ENCODE data around the gene AK1. TPM values are rescaled to one million over a fixed set of nuclear protein-coding genes. Genes with fewer than 3 reads are reported as not detected.

The AK1 gene
- total RNA-seq, 1 experiment from 2014 or later: 34.4 TPM

- TF ChIP-seq FOXP4 (CRISPR knock-in tag; IDR thresholded peaks at IDR 0.05): 0 out of 2 replicates have a peak, but pooled peaks have one; percentile 28
- TF ChIP-seq NFYB (CRISPR knock-in tag; conservative IDR thresholded peaks at IDR 0.05; ENCODE audit: low read depth): no peak
- 0 out of 2 replicates have a peak, but pooled peaks have one; percentile 24 for TF ChIP-seq ZBTB43 (CRISPR knock-in tag; IDR thresholded peaks at IDR 0.05)
- TF ChIP-seq ZNF263 (CRISPR knock-in tag; IDR thresholded peaks at IDR 0.05; ENCODE audit: low read depth): peak; percentile 41; the same call in 1 of the 2 replicates
- TF ChIP-seq GTF2I (CRISPR knock-in tag; conservative IDR thresholded peaks at IDR 0.05): peak; percentile 97
- TF ChIP-seq GABPB1 (CRISPR knock-in tag; IDR thresholded peaks at IDR 0.05): peak; percentile 41; the same call in 1 of the 2 replicates
- 0 out of 2 replicates have a peak, but pooled peaks have one; percentile 18 for TF ChIP-seq PREB (CRISPR knock-in tag; IDR thresholded peaks at IDR 0.05; ENCODE audit: borderline replicate concordance)
- no peak for TF ChIP-seq SMAD3 (CRISPR knock-in tag; IDR thresholded peaks at IDR 0.05; ENCODE audit: borderline replicate concordance)
- peak; percentile 49; the same call in 1 of the 2 replicates for TF ChIP-seq MAX (CRISPR knock-in tag; IDR thresholded peaks at IDR 0.05)
- no peak for TF ChIP-seq E2F1 (CRISPR knock-in tag; IDR thresholded peaks at IDR 0.05)
- TF ChIP-seq CDX4 (CRISPR knock-in tag; IDR thresholded peaks at IDR 0.05; ENCODE audit: borderline replicate concordance): no peak
- TF ChIP-seq TCF7 (CRISPR knock-in tag; IDR thresholded peaks at IDR 0.05; ENCODE audit: low read depth): 0 out of 2 replicates have a peak, but pooled peaks have one; percentile 42
- no peak for TF ChIP-seq FOXP1 (CRISPR knock-in tag; IDR thresholded peaks at IDR 0.05; ENCODE audit: borderline replicate concordance)
- TF ChIP-seq E2F4 (CRISPR knock-in tag; IDR thresholded peaks at IDR 0.05; ENCODE audit: borderline replicate concordance, low read depth): no peak
- Mint-ChIP-seq H3K27me3 (ENCODE audit: low read depth) (no peaks in the 10 kb centered on the region; the same call in 1 of the 2 replicates), H3K36me3 (peaks cover 28% of the 10 kb centered on the region), H3K4me1 (peaks cover 30% of the 10 kb centered on the region), H3K4me3 (peak overlapping the region; percentile 87), H3K27ac (peak overlapping the region; percentile 76; the same call in 1 of the 2 replicates), H3K9me3 (no peaks in the 10 kb centered on the region; the same call in 1 of the 2 replicates)
- peak; percentile 4 for ATAC-seq
- POLR2A ChIA-PET: interaction anchor here (0.6 to 1.7 kb wide), 3 partner anchors 8 to 70 kb away, joined by 3 to 8 read pairs (median 4); partner anchors contain the start of gene ST6GALNAC4
- no peak for DNase-seq (ENCODE audit: low spot score)
- CTCF ChIA-PET: interaction anchor here (0.7 to 2.1 kb wide), 6 partner anchors 18 to 219 kb away, joined by 3 to 7 read pairs (median 4); partner anchors contain the start of genes ST6GALNAC4 and TOR2A
Observed at GRCh38 chr9:127898433-127899127, 21.1 kb upstream of the AK1 start.
